ENCODE data around the gene TMEM108.

DNA sequence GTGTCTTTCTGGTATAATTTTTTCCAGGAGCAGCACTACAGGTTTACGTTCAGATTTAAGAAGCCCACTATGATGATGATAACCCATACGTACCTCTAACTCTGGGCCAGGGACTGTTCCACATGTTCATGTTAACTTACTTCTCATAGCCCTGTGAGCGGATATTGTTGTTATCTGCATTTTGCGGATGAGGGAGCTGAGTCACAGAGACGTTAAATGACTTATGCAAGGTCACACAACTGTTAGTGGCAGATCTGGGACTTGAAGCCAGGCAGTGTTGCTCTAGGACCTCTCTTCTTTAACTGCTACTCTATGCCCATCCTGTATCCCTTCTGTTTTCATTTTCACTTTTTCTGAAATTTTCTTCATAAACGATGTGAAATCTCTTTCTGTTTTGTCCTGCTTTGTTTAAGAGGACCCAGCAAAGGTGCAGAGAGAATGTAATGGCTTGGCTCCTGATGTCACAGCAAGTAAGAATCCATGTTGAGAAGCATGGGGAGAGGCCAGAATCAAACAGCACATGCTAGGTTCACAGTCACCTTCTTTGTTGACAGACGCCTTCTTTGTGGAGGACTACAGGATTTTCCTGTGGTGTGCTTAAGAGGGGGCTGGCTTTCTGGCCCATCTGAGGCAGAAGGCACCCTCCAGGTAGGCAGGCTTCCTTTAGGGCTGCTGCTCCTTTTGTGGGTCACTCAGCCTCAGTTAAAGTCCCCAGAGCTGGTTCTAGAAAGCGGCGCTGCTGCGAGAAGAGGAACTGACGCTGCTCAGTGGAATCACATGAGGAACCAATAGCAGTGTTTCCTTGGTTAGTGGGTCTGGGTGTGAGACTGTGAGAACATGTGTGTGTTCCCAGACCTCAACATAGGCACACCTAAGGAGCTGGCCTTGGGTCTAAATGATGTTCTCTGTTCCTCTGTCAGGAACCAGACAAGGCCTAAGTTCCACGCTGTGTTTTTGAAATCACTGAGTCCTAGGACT is 121.6 kb downstream of the TMEM108 start:
- TF ChIP-seq, protein P1, sequence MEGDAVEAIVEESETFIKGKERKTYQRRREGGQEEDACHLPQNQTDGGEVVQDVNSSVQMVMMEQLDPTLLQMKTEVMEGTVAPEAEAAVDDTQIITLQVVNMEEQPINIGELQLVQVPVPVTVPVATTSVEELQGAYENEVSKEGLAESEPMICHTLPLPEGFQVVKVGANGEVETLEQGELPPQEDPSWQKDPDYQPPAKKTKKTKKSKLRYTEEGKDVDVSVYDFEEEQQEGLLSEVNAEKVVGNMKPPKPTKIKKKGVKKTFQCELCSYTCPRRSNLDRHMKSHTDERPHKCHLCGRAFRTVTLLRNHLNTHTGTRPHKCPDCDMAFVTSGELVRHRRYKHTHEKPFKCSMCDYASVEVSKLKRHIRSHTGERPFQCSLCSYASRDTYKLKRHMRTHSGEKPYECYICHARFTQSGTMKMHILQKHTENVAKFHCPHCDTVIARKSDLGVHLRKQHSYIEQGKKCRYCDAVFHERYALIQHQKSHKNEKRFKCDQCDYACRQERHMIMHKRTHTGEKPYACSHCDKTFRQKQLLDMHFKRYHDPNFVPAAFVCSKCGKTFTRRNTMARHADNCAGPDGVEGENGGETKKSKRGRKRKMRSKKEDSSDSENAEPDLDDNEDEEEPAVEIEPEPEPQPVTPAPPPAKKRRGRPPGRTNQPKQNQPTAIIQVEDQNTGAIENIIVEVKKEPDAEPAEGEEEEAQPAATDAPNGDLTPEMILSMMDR (IDR thresholded peaks at IDR 0.05): no peak
- no peak for TF ChIP-seq POLR2A (IDR thresholded peaks at IDR 0.05)
